AG04450 (cell line): ENCODE data around the gene EPB41. TPM values are rescaled to one million over a fixed set of nuclear protein-coding genes. Genes with fewer than 3 reads are reported as not detected.
"Not testable (repeated sequence)": the region's sequence is repeated elsewhere in the genome, so short reads cannot be mapped to it uniquely, and the experiment has no call there.

ENCODE experiments used
- CTCF ChIA-PET: fragments of 300-600, 350-600 bp; formaldehyde crosslinking; extraction: SDS; loops from one replicate; lab custom pipeline; 2022; ENCODE audit warnings: antibody characterized with exemption, inconsistent platforms; lab: Charles Lee
- POLR2A ChIA-PET: fragments of 350-600 bp; formaldehyde crosslinking; extraction: SDS; loops from one replicate; lab custom pipeline; 2021; ENCODE audit warnings: antibody characterized with exemption, inconsistent platforms; lab: Yijun Ruan, JAX
- DNase-seq: peaks from one replicate; pipeline ENCODE4 v3.0.0-alpha.2; 2011; ENCODE audit warnings: low read depth, low spot score
- H3K27ac ChIP-seq: one replicate; pipeline ENCODE4 v1.5.1; 2012; ENCODE audit warnings: low read depth, low read length, control low read depth
- H3K27me3 ChIP-seq: one replicate; pipeline ENCODE4 v1.6.0; 2012; ENCODE audit warnings: low read length; ENCODE audit not compliant: control insufficient read depth, insufficient read depth
- H3K4me3 ChIP-seq: 2 replicates; pipeline ENCODE4 v1.5.1; 2011; ENCODE audit warnings: mild to moderate bottlenecking, low read depth, low read length, control low read depth
- H3K9me3 ChIP-seq: 2 replicates; pipeline ENCODE4 v1.5.1; 2012; ENCODE audit warnings: low read length; ENCODE audit not compliant: control insufficient read depth, insufficient read depth
- polyA plus RNA-seq: library from polyadenylated mRNA; depleted of rRNA; stranded (reverse); fragments of >200 nt; gene quantifications from 2 replicates; pipeline ENCODE4 v1.2.3, GENCODE V29; 2011
- TF ChIP-seq, protein P1 (sequence below): IDR thresholded peaks from 2 replicates; pipeline ENCODE4 v1.5.1; 2011; ENCODE audit warnings: low read depth, low read length, control low read depth, inconsistent platforms

Gene EPB41
- polyA plus RNA-seq, 1 experiment = 7.8 TPM

DNA sequence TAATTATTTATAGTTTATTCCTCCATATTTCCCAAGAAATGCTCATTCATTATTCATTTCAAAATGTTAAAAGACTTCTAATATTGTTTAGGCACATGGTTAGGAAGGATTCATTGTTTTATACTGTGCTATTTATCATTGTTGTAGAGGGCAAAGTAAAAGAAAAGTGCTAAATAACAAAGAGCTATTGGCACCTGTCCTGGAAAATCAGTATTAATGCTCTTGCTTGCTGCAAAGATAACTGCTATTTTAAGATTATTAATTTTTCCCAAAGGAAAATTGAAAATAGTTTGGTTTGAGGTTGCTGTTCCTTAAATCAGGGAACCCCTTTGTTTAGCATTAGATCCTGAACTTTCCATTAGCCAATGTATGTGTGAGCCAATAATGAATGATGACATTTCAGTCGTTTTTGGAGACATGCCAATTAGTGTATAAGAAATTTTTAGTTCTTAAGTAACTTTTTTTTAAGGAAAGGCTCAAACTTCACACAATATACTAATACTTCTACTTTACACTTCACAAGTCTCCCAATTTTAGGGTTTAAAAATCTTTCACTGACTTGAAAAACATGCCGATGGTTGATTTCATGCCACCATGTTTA is 39.9 kb downstream of the EPB41 start:
- H3K9me3 ChIP-seq = no peaks in the 10 kb centered on the region
- POLR2A ChIA-PET = no interaction called here
- TF ChIP-seq, protein P1, sequence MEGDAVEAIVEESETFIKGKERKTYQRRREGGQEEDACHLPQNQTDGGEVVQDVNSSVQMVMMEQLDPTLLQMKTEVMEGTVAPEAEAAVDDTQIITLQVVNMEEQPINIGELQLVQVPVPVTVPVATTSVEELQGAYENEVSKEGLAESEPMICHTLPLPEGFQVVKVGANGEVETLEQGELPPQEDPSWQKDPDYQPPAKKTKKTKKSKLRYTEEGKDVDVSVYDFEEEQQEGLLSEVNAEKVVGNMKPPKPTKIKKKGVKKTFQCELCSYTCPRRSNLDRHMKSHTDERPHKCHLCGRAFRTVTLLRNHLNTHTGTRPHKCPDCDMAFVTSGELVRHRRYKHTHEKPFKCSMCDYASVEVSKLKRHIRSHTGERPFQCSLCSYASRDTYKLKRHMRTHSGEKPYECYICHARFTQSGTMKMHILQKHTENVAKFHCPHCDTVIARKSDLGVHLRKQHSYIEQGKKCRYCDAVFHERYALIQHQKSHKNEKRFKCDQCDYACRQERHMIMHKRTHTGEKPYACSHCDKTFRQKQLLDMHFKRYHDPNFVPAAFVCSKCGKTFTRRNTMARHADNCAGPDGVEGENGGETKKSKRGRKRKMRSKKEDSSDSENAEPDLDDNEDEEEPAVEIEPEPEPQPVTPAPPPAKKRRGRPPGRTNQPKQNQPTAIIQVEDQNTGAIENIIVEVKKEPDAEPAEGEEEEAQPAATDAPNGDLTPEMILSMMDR = no peak
- no peak overlapping the region for H3K27ac ChIP-seq
- no peak for DNase-seq
- CTCF ChIA-PET = no interaction called here
- H3K27me3 ChIP-seq = no peaks in the 10 kb centered on the region
- no peak overlapping the region for H3K4me3 ChIP-seq

DNA sequence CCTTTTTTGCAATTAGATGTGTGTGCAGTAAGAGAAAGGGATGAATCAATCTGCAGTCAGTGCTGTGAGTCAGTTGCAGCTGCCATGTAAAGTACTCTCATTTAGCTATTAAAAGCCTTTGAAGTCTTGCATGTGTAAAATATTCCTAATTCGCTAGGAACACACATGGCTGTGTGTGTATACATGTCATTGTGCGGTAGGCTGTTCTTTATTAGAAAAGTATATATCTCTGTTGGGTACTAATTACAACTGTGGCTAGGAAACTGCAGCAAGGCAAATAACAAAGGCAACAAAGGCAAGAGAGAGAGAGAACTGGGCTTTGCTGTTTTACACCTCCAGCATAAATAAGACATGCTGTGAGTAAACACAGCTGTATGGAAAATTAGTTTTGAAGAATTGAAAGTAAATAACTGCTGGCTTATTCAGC is 41.7 kb downstream of the EPB41 start:
- no peaks in the 10 kb centered on the region for H3K9me3 ChIP-seq
- DNase-seq = no peak
- CTCF ChIA-PET = interaction anchor here (0.7 to 2.2 kb wide), 2 partner anchors 78 kb away, joined by 3 to 5 read pairs; no protein-coding TSS in a partner anchor
- no peaks in the 10 kb centered on the region for H3K27me3 ChIP-seq
- H3K27ac ChIP-seq = no peak overlapping the region
- no peak overlapping the region for H3K4me3 ChIP-seq
- POLR2A ChIA-PET = no interaction called here
- TF ChIP-seq, protein P1 = no peak

DNA sequence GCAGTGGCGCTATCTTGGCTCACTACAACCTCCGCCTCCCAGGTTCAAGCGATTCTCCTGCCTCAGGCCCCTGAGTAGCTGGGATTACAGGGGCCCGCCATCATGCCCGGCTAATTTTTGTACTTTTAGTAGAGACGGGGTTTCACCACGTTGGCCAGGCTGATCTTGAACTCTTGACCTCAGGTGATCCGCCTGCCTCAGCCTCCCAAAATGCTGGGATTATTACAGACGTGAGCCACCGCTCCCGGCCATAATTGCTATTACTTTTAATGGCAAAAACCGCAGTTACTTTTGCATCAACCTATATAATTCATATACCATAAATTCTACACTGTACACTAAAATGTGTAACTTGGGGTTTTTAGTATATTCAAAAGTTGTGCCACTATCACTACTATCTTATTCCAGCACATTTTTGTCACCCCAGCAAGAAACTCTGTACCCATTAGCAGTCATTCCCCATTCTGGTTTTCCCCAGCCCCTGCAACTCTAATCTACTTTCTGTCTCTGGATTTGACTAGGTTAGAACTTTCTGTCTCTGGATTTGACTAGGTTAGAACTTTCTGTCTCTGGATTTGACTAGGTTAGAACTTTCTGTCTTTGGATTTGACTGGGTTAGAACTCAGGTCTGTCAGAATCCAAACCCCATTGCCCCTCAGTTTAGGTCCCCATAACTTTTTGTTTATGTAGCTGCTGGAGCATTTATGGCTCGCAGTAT is 47.9 kb downstream of the EPB41 start:
- CTCF ChIA-PET, H3K27me3 ChIP-seq, H3K4me3 ChIP-seq, DNase-seq, H3K9me3 ChIP-seq, POLR2A ChIA-PET, H3K27ac ChIP-seq: not testable (repeated sequence)

DNA sequence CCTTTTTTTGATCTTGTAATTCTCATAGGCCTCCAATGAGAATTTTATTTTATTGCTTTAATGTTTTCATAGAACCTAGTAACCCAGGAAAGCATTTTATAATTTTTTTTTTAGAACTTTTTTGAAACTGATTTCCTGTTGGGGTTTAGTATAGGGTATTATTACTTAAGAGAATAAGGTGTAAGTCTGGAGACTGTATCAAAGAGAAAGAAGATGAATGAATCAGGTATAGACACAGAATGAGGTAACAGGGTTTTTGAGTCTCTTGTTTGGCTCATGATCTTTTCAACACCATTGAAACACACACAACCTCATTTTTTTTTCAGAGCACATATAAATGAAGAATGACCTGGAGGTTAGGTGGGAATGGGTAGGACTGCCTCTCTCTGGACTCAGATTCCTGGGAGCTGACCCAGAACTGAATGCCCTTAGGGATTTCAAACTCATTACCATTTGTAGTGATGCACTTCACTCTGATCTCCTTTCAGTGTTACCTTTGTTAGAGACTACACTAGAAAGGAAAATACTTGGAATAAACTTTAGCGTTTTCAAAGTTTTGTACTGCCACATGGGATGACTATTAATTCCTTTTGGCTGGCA is 51.0 kb downstream of the EPB41 start:
- no peak for DNase-seq
- TF ChIP-seq, protein P1 = no peak
- Histone ChIP-seq H3K4me3 (no peak overlapping the region), H3K27ac (no peak overlapping the region), H3K9me3 (no peaks in the 10 kb centered on the region), H3K27me3 (no peaks in the 10 kb centered on the region)
- POLR2A ChIA-PET = no interaction called here
- CTCF ChIA-PET = interaction anchor here (0.6 to 0.7 kb wide), 2 partner anchors 41 to 44 kb away, joined by 3 to 4 read pairs; no protein-coding TSS in a partner anchor

DNA sequence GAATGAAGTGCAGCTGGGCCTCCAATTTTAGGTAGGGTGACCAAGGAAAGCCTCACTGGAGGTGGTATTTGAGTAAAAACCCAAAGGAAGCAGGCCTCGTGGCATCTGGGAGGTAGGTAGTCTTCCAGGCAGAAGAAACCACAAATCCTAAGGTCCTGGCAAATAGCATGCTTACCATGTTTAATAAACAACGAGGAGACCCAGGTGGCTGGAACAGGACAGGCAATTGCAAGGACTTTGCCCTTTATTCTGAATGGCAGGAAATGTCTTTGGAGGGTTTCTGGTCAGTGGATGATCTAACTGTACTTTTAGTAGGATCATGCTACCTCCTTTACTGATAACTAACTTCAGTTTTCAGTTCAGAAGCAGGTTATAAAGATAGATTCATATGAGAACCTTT is 52.2 kb downstream of the EPB41 start:
- CTCF ChIA-PET = no interaction called here
- Histone ChIP-seq H3K27me3 (no peaks in the 10 kb centered on the region), H3K27ac (no peak overlapping the region), H3K9me3 (no peaks in the 10 kb centered on the region), H3K4me3 (no peak overlapping the region)
- no peak for DNase-seq
- POLR2A ChIA-PET = no interaction called here
- TF ChIP-seq, protein P1 = no peak
